GM12874 (cell line): Measurements from ENCODE around the gene SMIM7.

Source experiments
- TF ChIP-seq, protein P1 (sequence below): IDR thresholded peaks from 2 replicates; pipeline ENCODE4 v1.5.1; 2011; ENCODE audit warnings: low read depth, mild to moderate bottlenecking, control low read depth, low read length, moderate library complexity; ENCODE audit not compliant: insufficient read depth

SMIM7 gene

DNA sequence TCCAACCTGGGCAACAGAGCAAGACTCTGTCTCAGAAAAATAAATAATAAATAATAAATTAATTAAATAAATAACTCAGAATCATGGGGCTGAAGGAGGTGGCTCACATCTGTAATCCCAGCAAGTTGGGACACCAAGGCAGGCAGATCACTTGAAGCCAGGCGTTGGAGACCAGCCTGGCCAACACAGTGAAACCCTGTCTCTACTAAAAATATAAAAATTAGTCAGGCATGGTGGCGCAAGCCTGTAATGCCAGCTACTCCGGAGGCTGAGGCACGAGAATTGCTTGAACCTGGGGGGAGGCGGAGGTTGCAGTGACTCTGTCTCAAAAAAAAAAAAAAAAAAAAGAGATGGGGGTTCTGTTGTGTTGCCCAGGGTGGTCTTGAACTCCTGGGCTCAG, 8.2 kb upstream of the SMIM7 start:
- TF ChIP-seq, protein P1, sequence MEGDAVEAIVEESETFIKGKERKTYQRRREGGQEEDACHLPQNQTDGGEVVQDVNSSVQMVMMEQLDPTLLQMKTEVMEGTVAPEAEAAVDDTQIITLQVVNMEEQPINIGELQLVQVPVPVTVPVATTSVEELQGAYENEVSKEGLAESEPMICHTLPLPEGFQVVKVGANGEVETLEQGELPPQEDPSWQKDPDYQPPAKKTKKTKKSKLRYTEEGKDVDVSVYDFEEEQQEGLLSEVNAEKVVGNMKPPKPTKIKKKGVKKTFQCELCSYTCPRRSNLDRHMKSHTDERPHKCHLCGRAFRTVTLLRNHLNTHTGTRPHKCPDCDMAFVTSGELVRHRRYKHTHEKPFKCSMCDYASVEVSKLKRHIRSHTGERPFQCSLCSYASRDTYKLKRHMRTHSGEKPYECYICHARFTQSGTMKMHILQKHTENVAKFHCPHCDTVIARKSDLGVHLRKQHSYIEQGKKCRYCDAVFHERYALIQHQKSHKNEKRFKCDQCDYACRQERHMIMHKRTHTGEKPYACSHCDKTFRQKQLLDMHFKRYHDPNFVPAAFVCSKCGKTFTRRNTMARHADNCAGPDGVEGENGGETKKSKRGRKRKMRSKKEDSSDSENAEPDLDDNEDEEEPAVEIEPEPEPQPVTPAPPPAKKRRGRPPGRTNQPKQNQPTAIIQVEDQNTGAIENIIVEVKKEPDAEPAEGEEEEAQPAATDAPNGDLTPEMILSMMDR, result no peak

DNA sequence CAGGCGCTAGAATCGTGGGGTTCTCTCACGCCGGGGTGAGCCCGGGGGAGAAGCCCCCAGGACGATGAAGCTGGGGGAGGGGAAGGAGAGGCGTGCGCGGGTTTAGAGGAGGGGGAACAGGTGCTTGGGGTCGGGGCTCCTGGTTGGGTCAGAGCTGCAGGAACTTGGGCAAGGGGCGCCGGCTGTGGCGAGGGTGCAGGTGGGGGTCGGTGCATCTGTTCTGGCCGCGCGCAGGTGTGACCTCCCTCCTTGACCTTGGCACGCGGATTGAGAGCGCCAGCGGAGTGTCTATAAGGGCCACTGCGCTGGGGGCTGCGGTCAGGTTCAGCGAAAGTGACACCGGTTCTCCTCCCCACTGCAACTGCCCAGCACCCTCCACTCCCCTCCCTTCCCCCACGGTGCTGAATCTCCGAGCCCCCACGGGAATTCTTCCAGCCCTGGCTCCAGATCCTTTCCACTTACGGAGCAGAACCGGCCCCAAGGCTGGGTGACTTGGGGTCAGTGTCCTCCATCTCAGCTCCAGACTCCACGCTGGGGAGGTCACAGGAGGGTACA, 1.6 kb upstream of the SMIM7 start:
- TF ChIP-seq, protein P1, result no peak

DNA sequence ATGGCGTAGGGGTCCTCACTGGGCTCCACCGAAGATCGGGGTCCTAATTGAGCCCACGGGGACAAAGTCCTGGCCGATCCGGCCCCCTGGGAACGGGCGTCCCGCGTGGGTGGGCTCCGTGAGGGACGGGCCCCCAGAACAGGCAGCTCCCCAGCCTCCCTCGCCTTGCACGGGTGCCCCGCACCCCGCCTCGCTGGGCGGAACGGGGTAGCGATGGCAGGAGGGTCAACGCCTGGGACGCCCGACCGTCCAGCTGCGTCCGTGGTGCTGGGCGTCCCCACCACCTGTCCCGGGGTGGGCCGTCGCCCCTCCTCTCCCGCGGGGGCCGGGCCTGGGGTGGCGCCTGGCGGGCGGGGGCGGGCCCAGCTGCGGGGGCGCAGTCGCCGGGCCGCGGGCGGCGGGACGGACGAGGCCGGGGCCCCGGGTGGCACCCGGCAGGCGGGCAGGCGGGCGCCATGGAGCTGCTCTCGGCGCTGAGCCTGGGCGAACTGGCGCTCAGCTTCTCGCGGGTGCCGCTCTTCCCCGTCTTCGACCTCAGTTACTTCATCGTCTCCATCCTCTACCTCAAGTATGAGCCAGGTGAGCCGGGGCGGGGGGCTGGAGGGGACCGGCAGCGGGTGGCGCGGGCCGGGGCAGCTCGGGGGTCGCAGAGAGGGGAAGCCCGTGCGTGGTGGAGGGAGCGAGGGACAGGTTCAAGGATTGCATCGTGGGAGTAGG, 977 bp upstream of the SMIM7 start, which contains the start of gene TMEM38A:
TMEM38A (plus strand) TSS at position 377 of the 717 bp plus-strand sequence; CDS start at position 456, 79 bp downstream.
- TF ChIP-seq, protein P1, result no peak

DNA sequence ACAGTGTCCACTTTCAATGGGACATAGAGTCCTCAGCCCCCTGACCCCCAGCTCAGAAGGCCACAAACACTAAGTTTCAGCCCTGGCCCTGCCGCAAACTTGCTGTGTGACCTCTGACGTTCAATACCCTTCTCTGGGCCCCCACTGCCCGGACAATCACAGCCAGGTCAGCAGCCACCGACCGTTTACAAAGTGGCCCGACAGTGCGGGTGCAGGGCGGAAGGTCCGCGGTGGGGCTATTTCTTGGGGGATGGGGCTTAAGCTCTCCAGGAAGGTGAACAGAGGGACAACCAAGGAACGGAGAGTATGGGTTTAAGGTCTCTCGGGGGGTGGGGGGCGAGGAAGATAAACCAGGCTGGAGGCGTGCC, 496 bp downstream of the SMIM7 start:
- TF ChIP-seq, protein P1, result no peak

DNA sequence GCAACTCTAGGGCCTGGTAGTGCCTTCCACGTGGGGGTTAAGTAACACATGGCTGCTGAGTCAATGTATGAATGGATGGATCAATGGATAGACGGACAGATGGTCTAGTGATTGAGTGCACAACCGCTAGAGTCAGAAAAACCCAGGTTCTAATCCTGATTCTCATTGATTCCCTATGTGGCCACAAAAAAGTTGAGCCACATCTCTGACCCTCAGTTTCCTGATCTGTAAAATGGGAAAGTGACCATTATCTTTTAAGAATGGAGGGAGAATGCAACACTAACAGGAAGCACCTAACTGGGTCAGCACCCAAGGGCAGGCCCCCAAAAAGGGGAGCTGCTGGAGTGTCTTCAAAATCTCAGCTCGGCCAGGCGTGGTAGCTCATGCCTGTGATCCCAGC, 2.6 kb downstream of the SMIM7 start:
- TF ChIP-seq, protein P1, result no peak

DNA sequence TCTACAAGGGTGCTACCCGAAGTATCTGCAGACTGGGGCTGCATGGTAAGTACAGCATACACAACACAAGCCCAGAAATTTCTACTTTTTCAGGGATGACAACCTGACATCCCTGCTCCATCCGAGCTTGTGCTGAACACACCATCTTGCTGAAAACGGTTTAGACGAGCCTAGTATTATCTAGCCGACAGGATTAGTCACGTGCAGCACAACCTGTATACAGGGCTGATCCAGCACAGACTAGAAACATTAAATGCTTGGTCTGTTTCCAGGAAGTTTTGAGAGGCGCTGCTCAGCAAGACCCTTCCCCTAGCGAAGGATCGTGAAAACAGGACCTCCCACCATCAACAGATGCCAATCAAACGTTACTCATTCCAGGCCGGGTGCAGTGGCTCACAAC, 4.2 kb downstream of the SMIM7 start:
- TF ChIP-seq, protein P1, result no peak

DNA sequence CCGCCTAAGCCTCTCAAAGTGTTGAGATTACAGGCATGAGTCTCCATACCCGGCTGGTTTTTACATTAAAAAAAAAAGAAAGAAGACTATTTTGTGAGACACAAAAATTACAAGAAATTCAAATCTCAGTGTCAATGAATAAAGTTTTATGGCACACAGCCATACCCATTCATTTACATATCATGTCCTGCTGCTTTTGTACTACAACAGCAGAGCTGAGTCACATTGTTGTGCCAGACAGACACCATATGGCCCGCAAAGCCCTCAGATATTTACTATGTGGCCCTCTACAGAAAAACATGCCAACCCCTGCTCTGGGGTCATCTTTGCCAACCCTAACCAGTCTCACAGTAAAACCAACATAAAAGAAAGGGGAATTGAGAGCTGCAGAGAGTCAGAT, 5.3 kb downstream of the SMIM7 start:
- TF ChIP-seq, protein P1, result no peak
